Bronchial epithelial cell (primary cell): Measurements from ENCODE around the gene GNL3L. TPM values are rescaled to one million over a fixed set of nuclear protein-coding genes. Genes with fewer than 3 reads are reported as not detected.
A peak's percentile ranks its signal among the peaks of the same experiment; 100 is the strongest.

Experiments used
- DNase-seq: peaks from one replicate; pipeline ENCODE4 v3.0.0-alpha.2; 2010; ENCODE audit warnings: low read depth
- FAIRE-seq: peaks from 2 replicates; lab custom pipeline; 2011; peaks lifted over from hg19 to GRCh38; lab: Jason Lieb, UNC
- H3K27me3 ChIP-seq: 2 replicates; pipeline ENCODE4 v1.5.1; 2011; ENCODE audit warnings: low read length; ENCODE audit not compliant: control insufficient read depth, insufficient read depth
- H3K36me3 ChIP-seq: 2 replicates; pipeline ENCODE4 v1.5.1; 2011; ENCODE audit warnings: low read length; ENCODE audit not compliant: control insufficient read depth, insufficient read depth
- H3K4me3 ChIP-seq: 2 replicates; pipeline ENCODE4 v1.5.1; 2011; ENCODE audit warnings: mild to moderate bottlenecking, low read depth, low read length, control low read depth
- total RNA-seq: library from RNA; depleted of rRNA; stranded (reverse); fragments of >200 nt; gene quantifications from 2 replicates; pipeline ENCODE4 v1.2.1, GENCODE V29; 2014
- TF ChIP-seq, protein P1 (sequence below): IDR thresholded peaks from 2 replicates; pipeline ENCODE4 v1.5.1; 2011; ENCODE audit warnings: mild to moderate bottlenecking, moderate library complexity, low read length, control low read depth, inconsistent platforms; ENCODE audit not compliant: insufficient read depth, severe bottlenecking

Gene GNL3L
- total RNA-seq, 1 donor from 2014 or later: 26.9 TPM

DNA sequence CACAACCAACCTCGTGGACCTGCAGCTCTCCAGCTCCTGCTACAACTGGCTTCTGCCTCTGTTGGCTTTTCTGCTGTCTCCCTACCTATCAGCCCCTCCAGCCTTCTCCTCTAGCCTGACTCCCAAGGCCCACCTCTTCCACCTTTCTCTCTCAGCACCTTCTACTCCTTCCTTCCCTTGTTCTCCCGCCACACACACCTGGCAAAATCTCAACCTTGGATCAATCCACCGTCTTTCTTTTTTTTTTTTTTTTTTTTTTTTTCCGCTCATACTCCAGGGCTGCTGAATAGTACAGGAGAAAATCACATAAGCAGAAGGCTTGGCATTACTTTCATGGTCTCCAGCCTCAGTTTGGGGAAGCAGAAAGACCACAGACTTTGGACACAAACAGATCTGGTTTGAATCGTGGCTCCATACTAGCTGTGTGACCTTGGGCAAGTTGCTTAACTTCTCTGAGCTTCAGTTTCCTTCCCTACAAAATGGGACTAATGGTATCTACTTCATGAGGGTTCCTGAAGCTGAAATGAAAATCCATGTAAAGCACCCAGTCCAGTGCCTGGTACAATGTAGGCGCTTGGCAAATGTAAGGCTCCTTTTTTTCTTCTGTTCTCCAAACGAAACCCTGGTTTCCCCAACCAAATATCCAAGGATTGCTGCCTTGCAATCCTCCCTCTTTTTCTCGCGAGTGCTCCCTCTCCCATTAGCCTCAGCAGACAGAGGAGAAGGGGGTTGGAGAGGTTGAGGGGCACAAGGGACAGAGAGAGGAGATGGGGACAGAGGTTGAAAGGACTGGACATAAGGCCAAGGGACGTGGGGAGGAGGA lies 35.6 kb upstream of the GNL3L start:
- Histone ChIP-seq H3K36me3 (no peaks in the 10 kb centered on the region), H3K4me3 (peak overlapping the region; percentile 53), H3K27me3 (no peaks in the 10 kb centered on the region)
- FAIRE-seq (no peak), DNase-seq (no peak)
- TF ChIP-seq, protein P1, sequence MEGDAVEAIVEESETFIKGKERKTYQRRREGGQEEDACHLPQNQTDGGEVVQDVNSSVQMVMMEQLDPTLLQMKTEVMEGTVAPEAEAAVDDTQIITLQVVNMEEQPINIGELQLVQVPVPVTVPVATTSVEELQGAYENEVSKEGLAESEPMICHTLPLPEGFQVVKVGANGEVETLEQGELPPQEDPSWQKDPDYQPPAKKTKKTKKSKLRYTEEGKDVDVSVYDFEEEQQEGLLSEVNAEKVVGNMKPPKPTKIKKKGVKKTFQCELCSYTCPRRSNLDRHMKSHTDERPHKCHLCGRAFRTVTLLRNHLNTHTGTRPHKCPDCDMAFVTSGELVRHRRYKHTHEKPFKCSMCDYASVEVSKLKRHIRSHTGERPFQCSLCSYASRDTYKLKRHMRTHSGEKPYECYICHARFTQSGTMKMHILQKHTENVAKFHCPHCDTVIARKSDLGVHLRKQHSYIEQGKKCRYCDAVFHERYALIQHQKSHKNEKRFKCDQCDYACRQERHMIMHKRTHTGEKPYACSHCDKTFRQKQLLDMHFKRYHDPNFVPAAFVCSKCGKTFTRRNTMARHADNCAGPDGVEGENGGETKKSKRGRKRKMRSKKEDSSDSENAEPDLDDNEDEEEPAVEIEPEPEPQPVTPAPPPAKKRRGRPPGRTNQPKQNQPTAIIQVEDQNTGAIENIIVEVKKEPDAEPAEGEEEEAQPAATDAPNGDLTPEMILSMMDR: no peak

DNA sequence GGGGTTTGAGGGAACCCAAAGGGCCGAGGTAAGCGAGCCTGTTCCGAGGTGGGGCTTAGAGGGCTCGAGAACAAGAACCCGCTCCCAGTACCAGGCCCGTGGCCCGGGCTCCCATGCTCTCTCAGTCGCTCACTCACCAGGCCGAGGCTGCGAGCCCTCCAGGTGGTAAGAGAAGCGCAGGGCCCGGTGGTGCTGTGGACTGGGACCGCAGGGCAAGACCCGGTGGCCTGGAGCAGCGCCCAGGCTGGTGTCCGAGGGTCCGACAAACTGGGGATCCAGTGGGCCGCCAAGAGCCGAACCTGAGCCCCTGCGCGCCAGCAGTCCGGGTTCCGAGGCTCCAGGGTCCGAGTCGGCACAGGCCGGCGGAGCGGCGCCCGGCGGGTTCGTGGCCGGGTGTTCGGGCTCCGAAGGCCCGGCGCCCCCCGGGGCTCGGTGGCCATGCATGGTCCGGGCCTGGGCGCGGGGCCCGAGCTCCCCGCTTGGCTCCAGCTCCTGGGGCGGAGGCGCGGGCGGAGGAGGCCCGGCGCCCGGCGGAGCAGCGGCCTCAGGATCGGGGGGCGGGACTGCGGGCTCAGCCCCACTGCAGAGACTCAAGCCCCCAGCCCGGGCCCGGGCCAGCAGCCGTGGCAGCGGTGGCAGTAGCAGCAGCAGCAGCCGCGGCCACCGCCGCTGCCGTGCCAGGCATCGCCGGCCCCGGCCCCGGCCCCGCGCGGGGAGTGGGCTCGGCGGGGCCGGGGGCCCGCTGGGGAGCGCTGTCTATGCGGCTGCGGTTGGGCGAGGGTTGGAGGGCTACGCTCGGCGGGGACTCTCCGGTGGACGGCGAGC lies 34.8 kb upstream of the GNL3L start:
- Histone ChIP-seq H3K4me3 (peak overlapping the region; percentile 53), H3K27me3 (no peaks in the 10 kb centered on the region), H3K36me3 (no peaks in the 10 kb centered on the region)
- DNase-seq (no peak), FAIRE-seq (no peak)
- TF ChIP-seq, protein P1: no peak

DNA sequence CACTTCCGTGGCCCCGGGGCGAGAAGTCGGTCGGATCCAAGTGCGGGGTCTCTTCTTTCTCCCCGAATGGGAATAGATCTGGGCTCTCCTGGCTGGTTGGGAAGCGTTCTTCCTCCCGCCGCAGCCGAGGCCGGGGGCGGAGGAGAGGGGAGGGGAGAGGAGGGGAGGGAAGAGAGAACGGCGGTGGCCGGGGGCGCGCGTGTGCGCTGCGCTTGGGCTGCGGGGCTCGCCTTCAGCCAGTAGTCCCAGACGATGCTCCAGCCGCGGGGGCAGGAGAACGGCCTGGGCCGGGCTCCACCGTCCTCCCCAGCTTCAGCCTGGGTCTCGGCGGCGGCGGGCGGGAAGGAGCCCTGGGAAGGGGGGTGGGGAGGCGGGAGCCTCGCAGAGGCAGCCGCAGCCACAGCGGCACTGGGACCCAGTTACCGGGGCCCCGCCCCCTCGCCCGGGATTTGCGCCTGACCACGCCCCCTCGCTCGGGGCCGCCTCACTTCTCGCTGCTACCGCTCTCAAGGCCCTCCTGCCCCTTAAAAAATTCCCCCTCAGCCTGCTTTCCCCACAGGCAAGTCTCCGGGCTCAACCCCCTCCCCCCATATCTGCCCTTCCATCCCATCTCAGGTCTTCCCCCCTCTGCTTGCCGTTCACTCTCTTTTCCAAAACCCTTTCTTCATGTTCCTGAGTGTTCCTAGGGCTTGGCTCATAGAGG lies 34.1 kb upstream of the GNL3L start, which contains the start of gene FGD1:
FGD1 (minus strand) TSS at position 421 of the 703 bp plus-strand sequence. CDS start 802 bp downstream, outside the sequence.
- no peaks in the 10 kb centered on the region for H3K36me3 ChIP-seq
- no peaks in the 10 kb centered on the region for H3K27me3 ChIP-seq
- peak within 1 kb of the TSS; percentile 53 for H3K4me3 ChIP-seq
- TF ChIP-seq, protein P1: no peak
- FAIRE-seq (no peak), DNase-seq (peak; percentile 28)

DNA sequence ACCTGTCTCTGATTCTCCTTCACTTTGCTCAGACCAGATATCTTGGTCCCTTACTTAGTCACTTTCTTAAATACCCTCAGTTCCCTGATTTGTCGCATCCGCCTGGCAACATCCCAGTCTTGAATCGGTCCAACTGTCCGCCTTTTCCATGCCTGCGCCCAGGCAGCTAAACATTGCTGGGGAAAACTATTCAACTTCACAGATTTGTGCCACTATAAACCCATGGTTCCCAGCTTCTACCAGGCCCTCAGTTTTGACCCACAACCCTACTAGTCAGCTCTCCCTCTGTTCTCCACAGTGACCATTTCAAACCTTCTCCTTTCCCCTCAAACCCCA lies 33.5 kb upstream of the GNL3L start:
- Histone ChIP-seq H3K4me3 (no peak overlapping the region), H3K36me3 (no peaks in the 10 kb centered on the region), H3K27me3 (no peaks in the 10 kb centered on the region)
- DNase-seq (no peak), FAIRE-seq (no peak)
- TF ChIP-seq, protein P1: no peak

DNA sequence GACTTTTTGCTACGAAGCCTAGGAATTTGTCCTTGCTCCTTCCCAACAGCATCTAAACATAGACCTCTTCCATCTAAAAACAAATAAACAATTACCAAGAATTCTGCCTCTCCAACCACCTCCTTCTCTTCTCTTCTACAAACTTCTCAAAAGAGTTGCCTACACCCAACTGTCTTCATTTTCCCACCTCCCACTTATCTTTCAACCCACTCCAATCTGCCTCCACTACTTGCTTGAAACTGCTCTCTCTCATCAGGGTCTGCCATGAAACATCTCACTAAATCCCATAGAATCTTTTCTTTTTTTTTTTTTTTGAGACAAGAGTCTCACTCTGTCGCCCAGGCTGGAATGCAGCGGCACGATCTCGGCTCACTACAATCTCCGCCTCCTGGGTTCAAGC lies 33.1 kb upstream of the GNL3L start:
- Histone ChIP-seq H3K27me3 (no peaks in the 10 kb centered on the region), H3K36me3 (no peaks in the 10 kb centered on the region), H3K4me3 (no peak overlapping the region)
- TF ChIP-seq, protein P1: no peak
- DNase-seq: no peak
- no peak for FAIRE-seq
